Renal cortical epithelial cell (primary cell): ENCODE results near the gene C1QTNF5. TPM values are rescaled to one million over a fixed set of nuclear protein-coding genes. Genes with fewer than 3 reads are reported as not detected.

Experiments
- DNase-seq: peaks from one replicate; pipeline ENCODE4 v3.0.0-alpha.2; 2011; ENCODE audit warnings: low read depth
- total RNA-seq: library from RNA; depleted of rRNA; stranded (reverse); fragments of >200 nt; gene quantifications from 2 replicates; pipeline ENCODE4 v1.2.3, GENCODE V29; 2014

C1QTNF5 gene
- total RNA-seq, 1 donor from 2014 or later: 15.7 TPM

DNA sequence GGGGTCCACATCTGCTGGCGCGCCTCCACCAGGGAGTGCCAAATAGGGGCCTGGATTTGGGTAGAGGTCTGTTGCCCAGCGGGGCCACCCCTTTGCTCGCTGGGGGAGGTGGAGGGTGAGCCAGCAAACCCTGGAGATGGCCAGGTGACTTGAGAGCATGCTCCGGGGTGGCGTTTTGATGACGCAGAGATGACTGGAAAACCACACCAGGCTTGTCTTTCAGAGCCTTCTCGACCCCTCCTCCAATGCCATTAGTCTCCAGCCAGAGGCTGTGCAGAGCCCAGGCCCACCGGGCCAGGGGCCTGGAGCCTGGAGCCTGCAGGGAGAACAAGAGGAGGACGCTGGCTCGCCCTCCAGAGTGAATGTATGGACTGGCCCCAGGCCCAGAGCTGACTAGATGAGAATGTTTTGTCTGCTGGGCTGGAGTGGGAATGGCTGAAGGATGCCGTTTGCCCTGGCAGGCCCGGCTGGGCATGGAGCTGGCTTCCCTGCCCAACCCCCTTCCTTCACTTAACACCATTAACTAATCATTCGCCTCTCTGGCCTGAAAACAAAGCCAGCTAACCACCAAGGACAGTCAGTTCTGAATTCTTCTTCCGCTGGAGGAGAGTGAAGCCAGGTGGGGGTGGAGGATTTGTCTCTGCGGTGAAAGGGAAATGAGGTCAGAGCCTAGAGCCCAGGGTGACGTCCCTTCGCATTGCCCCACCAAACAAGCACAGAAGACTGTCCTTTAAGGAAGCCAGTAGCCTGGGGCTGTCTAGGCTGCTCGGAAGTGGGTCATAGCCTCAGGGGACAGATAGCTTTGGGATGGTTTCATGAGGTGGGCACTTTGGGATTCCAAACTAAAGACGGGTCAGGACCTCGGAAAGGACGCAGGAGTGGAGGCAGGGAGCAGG lies 22.2 kb downstream of the C1QTNF5 start:
- DNase-seq: peak; percentile 87

- DNase-seq: no peak
Observed at GRCh38 chr11:119317592-119318239, 23.0 kb downstream of the C1QTNF5 start.

DNA sequence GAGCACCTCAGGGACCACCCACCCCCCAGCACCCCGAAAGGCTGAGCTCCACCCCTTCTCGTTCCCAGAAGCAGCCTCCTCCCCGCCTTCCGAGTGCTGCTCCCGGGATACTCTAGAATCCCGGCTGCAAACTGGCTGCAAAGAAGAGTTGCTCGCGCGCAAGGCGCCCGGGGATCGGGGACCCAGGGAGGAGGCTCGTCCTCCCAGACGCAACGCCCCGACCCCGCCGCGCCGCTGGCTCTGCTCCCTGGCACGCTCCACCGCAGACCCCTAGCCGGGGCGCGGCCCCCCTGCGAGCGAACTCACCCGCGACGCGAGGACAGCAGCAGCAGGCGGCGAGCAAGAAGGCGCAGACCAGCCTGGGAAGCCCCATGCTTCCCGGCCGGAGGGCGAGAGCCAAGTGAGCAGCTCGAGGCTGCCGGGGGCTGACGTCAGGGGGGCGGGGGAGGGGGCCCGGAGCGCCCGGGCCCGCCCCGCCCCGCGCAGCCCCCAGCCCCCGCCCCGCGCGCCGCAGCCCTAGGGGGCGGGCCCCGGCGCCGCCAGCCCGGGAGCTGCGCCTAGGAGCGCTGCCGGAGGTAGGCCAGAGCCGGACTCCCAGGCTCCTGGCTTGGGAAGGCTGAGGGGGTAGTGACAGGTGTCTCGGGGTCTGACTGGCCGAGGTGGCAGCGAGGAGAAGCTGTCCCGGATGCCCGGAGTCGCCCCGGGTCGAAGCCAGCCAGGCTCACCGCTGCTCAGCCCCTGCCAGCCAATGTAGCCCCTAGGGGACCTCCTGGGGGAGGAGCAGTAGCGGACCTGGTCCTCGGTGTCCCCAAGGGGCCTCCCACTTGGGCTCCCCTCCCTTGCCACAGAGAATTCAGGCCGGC lies 23.7 kb downstream of the C1QTNF5 start, which contains the start of gene MCAM:
Gene MCAM (minus strand): TSS at position 402 of the 863 bp plus-strand sequence. CDS start 29 bp downstream, at position 373.
- no peak for DNase-seq

DNA sequence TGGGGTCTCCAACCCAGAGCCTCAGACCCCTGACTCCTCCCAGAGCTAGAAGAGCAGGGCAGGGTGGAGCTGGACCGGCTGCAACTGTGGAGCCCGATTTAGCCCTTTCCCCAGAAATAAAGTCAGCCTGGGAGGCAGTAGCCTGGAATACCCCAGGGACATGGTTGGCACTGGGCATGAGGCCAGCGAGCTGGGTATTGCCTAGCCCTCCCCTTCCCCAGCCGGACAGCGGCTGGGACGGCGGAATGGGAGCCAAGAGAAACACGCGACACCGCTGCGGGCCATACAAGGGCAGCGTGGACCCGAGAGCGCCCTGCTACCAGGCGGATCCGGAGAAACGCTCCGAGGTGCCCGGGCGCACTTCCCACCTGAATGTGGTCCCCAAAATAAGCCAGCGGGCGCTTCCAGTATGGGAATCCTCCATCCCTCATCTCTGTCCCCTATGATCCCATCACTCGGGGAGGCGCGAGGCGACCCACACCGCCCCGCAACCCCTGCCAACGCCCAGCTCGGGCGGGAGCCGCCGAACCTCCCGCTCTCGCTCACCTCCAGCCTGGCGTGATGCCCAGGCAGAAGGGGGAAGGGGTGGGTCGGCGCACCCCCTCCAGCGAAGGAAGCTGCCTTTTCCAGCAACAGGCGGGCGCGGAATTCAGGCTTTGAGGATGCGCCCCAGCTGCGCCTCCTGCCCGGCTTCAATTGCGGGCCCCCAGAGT lies 24.5 kb downstream of the C1QTNF5 start:
- DNase-seq: peak; percentile 19

- peak; percentile 15 for DNase-seq
Observed at GRCh38 chr11:119315131-119316015, 25.3 kb downstream of the C1QTNF5 start.

GRCh38 chr11:119314726-119315125 lies 26.0 kb downstream of the C1QTNF5 start:
- no peak for DNase-seq

DNA sequence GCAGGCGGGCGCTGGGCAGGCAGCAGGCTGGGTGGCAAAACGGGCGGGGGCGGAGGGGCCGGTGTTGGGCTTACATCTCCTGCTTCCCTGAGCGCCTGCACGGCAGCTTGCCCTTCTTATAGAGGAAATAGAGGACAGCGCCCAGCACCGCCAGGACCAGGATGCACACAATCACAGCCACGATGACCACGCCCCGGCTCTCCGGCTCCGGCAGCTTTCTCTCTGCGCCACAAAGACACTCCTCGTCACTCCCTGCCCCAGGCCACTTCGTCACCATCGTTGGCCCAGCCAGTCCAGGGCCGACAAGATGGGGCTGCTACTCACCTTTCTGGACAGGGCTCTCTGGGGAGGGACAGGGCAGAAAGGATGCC lies 30.0 kb downstream of the C1QTNF5 start:
- DNase-seq: no peak

GRCh38 chr11:119309953-119310681 lies 30.6 kb downstream of the C1QTNF5 start:
- DNase-seq: no peak

- no peak for DNase-seq
Observed at GRCh38 chr11:119309411-119309810, 31.3 kb downstream of the C1QTNF5 start.

GRCh38 chr11:119307974-119308373 lies 32.7 kb downstream of the C1QTNF5 start:
- DNase-seq: no peak

GRCh38 chr11:119307219-119307618 lies 33.5 kb downstream of the C1QTNF5 start:
- no peak for DNase-seq

DNA sequence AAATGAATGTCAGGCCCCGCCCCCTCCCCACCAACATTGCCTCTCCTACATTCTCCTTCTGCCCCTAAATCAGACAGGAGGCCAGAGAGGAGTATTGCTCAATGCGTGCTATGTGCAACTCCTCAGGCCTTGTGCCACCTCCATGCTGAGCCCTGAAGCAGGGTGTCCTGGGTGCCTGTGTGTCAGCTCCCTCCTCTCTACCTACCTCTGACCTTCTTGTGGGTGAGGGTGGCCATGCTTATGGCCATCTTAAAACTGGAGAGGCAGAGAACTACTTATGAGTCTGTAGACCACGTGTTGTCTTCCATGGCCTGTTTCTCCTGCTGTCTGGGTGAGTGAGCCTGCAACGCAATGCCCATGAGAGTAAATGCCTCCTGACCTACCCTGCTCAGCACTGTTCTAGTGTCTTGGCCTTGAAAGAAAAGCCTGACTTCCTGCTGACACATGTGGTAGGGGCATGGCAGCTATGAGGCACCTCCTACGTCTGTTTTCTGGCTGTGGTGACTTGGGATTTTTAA lies 34.3 kb downstream of the C1QTNF5 start:
- DNase-seq: no peak

DNA sequence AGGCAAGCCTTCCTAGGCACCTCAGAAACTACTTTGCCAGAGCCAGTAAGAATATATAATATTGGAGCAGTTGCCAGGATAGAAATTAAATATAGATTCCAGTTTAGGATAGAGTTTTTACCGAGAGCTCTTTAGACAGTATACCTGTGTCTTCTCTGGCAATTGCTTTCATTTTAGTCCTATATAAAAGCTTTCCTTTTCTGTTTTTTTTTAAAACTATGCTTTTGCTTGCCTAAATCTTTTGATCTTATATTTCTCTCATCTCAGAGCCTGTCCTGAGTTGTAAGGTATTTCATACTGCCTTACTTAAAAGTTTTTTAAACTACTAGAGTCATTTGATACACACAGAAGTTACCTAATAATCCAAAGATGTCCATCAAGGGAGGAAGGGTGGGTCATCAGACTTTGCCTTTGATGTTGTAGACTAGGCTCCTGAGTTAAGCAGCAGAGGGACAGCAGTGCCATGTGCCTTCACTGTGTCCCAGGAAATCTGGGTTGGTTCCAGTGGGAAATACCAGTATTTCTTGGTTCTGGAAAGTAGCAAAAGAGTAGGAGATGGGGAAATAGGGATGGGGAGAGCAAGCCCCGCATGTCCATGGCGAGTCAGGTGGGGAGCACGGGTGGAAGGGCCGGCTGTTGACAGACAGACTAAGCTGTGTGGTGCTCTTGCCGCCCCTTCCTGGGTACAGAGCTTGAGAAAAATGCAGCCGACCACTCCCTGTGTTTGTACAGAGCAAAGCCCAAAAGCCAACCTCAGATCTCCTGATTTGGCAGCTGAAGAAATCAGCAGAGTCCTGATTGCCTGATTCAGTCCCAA lies 34.9 kb downstream of the C1QTNF5 start:
- DNase-seq: no peak

GRCh38 chr11:119303227-119303718 lies 37.4 kb downstream of the C1QTNF5 start:
- DNase-seq: no peak

DNA sequence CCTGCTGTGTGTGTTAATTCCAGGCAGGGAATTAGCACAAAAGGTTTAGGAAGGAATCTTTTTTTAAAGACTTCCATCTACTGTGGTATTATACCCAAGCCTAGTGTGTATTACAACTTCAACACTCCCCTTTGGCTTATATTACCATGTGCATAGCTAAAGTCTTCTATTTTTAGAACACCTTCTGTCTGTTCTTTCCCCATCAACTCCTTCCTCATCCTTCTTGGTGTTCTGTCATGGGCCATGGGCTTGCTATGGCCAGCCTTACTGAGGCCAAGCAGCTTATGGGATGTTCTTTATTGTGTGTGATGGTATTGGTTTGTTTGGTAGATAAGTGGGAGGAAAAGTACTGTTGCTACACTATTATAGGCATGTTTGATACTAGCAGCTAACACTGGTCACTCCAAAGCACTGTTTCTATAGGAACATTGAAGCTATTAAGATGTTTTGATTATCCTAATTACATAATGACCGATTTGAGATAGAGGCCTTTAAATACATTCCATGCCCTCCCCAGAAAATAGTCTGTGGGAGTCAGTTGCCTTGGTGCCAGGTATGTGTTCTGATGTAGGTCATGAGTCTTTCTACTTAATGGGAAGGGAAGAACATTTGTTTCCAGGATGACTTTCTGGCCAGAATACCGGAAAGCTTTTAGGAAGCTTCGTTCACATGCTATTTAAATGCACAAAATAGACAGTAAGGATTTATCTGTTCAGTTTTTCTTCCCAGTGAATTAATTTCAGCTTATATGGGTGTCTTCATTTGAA lies 40.3 kb downstream of the C1QTNF5 start:
- no peak for DNase-seq

DNA sequence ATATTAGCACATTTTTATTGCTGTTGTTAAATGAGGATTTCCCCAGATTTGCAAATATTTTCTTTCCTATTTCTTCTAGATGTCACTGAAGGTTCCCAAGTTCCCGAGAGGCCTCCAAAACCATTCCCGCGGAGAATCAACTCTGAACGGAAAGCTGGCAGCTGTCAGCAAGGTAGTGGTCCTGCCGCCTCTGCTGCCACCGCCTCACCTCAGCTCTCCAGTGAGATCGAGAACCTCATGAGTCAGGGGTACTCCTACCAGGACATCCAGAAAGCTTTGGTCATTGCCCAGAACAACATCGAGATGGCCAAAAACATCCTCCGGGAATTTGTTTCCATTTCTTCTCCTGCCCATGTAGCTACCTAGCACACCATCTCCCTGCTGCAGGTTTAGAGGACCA lies 41.3 kb downstream of the C1QTNF5 start:
- DNase-seq: no peak

DNA sequence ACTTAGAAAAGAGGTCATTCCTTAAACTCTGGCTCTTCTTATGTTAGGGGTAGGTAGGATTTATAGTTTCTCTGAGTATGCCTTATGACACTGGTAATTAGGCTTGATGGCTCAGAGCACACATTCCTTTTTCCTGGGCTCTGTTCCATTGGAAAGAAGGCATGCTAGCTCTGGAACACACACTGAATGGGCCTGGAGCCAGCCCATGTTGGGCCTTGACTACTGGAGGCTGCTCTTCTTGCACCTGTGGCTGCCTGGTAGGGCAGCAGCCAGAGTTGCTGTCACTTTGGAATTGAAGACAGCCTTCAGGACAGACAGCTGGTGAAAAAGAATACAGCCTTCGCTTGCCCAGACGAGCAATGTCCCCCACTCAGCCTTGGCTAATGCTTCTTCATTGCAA lies 42.0 kb downstream of the C1QTNF5 start:
- no peak for DNase-seq

GRCh38 chr11:119297938-119298337 lies 42.7 kb downstream of the C1QTNF5 start:
- DNase-seq: peak; percentile 36
